ENCODE results near the gene BYSL.
A peak's percentile ranks its signal among the peaks of the same experiment; 100 is the strongest.
"Not testable (repeated sequence)": the region's sequence is repeated elsewhere in the genome, so short reads cannot be mapped to it uniquely, and the experiment has no call there.

BYSL gene

DNA sequence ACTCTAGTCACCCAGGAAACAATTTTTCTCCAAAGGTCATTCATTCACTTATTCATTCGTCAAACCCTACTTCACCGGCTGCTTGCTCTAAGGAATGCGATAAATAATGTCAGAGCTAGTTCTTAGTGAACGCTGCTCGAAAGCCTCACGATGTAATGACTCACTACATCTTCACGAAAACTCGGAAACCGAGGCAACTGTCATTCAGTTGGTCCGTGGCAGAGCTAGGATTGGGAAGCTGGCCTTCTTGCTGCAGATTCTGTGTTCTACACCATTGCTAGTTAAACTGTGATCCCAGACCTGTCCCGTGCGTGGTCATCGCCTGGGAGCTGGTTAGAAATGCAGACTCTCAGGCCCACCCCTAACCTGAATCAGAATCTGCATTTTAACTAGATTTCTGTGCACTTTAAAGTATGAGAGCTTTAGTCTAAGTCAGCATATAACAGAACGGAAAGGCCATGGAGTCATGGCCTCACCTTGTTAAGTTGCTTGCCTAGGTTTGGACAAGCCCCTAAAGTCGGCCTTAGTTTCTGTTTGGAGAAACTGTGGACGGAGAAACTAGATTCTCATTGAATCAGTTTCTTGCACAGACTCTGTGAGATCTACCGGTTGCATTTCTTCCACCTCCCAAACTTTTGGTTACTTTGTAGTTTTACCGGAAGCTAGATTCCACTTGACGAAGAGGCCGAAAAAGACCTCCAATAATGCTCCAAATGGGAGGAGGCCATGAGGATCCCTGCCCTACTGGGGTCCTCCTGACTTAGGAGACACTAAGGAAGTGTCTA is 21.0 kb downstream of the BYSL start:
- no peak for DNase-seq

DNA sequence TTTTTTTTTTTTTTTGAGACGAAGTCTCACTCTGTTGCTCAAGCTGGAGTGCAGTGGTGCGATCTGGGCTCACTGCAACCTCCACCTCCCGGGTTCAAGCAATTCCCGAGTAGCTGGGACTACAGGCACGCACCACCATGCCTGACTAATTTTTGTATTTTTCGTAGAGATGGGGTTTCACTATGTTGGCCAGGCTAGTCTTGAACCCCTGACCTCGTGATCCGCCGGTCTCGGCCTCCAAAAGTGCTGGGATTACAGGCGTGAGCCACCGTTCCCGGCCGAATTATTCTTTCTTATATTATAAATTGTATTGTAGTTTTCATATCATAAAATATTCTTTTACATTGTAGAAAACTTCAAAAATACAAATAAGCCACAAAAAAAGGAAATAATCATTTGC is 21.6 kb downstream of the BYSL start:
- DNase-seq: not testable (repeated sequence)

DNA sequence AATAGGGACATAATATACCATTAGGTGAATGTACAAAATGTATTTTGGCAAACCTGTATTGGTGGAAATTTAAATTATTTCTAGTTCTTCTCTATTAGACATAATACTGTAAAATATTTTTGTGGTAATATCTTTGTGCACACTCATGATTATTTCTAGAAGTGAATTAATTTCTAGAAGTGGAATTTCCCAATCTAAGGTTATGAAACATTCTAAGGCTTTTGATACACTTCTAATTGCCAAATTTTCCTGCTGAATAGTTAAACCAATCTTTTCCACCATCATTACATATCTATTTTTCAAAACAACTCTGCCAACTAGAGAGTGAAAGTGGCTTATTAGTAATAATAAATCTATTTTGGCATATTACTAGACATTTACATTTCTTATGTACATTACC is 22.2 kb downstream of the BYSL start:
- DNase-seq: no peak

DNA sequence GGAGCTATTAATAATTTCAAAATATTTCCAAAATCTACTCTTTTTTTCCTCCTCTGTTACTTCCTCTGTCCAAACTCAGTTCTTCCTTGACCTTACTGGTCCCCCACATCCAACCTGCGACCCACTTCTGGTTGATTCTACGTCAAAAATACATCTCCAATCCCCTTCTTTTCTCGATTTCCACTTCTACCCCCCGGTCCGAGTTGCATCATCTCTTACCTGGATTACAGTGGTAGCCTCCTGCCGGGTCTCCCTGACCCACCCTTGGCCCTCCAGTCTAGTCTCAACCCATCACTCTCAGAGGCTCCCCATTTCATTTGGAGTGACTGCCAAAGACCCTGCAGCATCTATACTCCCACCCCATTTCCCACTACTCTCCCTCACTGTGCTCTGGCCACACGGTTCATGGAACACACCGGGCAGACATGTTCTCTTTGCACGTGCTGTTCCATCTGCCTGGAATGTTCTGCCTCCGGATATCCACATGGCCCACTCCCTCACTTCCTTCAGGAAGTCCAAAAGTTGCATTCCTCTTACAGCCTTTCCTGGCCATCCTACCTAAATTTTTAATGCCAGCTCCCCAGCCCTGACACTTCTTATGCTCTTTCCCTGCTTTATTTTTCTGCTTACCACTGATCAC is 26.4 kb downstream of the BYSL start:
- no peak for DNase-seq

DNA sequence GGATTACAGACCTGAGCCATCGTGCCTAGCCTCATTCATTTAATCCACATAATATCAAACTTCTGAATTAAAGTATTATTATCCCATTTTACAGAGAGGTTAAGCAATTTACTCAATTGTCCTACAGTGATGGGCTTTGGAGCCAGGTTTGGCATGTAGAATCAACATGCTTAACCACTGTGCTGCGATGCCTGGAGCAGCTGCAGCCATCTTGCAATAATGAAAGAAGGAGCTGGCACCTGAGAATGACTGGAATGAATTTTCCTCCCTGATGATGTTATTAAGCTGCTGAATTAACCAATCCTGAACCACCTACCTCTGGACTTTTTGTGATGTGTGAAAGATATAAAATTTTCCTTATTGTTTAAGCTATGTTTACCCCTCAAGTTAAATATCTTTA is 33.4 kb downstream of the BYSL start:
- no peak for DNase-seq

DNA sequence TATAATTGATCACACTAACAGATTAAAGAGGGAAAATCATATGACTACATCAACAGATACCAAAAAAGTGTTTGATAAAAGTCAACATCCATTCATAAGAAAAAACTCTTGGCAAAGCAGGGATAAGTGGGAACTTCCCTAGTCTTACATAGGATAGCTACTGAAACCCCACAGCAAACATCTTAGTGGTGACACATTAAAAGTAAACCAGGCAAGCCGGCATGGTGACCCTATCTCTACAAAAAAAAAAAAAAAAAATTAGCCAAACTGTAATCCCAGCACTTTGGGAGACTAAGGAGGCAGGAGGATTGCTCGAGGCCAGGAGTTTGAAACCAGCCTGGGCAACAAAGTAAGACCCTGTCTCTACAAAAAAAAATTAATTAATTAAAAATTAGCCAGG is 34.1 kb downstream of the BYSL start:
- no peak for DNase-seq

DNA sequence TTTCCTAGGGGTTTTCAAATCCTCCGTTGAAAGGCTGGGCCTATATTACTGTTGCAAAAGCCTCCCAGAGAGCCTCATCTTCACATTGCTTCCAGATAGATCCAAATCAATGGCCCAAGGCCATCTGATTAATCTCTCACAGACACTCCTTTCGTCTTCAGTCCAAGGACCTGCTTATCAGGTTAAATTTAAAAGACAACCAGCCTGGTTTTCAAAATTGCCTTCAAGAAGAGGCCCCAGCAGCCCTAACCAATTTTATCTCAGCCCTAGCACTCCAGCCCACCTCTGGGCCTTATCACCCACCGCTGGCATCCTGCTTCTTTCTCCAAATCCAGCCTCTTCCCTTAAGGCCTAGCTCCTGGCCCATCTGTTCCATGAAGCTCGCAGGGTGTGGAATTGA is 35.8 kb downstream of the BYSL start:
- DNase-seq: no peak

DNA sequence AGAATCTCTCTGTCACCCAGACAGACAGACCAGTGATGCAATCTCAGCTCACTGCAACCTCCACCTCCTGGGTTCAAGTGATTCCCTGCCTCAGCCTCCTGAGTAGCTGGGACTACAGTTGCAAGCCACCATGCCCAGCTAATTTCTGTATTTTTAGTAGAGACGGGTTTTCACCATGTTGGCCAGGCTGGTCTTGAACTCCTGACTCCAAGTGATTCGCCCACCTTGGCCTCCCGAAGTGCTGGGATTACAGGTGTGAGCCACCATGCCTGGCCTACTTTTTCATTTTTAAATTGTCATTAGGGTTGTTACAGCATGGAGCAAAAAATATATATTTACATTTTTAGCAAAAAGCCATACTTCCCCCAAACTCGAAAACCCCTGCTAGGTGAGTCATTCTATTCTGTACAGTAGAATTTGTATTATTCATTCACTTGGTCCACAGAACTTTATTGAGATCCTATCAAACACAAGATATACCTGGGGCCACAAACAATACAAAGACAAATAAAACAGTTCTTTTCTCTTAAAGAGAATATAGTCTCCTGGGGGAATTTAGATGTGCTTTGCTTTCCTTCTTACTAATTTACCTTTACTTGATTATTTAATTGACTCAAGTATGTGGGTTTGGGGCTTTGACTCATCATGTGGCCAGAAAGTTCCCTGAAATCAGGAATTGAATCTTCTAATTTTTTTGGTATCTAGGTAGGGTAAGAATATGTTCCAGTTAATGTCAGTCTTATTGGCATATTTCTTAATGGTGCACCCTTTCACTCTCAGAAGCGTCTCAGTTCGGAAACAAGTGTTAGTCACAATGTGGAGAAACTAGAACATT is 36.9 kb downstream of the BYSL start:
- DNase-seq: no peak

DNA sequence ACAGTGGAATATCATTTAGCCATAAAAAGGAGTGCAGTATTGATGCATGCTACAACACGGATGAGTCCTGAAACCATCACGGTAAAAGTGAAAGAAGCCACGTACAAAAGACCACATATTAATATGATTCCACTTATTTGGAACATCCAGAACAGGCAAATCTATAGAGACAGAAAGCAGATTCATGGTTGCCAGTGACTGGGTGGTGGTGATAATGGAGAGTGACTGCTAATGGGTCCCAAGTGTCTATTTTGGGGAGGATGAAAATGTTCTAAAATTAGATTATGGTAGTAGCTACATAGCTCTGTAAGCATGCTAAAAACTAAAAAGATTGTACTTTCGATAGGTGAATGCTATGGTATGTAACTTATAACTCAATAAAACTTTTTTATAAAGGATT is 38.7 kb downstream of the BYSL start:
- no peak for DNase-seq

DNA sequence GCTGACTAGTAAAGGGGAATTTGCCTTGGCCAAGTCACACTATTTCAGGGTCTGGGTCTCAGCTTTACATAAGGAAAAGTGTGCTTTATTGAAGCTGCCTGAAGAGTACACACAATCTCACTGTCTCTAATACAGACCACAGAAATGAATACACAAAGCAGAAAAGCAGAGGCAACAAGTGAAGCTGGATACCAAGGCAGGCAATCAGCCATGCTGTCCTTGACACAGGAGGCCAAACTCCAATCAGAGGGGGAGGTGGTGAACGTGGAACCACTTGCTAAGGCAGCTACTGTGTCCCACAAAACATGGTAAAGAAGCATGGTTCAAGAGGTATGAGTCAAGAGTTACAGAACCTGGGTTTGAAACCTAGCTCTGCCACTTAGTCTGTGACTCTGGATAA is 42.1 kb downstream of the BYSL start:
- no peak for DNase-seq

DNA sequence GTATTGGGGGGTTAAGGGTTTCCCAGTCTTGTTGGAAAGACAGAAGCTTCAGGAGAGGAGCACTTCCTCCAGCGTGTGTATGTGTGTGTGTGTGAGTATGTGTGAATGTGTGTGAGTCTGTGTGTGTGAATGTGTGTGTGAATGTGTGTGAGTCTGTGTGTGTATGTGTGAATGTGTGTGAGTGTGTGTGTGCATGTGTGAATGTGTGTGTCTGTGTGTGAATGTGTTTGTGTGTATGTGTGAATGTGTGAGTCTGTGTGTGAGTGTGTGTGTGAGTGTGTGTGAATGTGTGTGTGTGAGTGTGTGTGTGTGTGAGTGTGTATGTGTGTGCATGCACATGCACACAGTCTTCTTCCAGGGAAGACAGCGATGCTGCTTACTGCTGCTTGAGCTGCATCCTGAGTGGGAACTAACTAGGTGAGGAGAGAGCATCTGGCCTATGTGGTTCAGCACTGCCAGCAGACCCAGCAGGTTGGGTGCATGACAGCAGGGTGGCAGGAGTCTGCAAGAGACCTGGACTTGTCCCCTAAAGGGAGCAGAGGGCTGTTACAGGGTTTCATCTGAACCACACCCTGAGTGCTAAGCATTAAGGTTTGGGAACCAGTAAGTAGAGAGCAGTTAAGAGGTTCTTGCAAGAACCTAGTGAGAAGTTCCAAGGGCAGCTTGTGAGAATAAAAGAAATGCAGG is 43.0 kb downstream of the BYSL start:
- no peak for DNase-seq

DNA sequence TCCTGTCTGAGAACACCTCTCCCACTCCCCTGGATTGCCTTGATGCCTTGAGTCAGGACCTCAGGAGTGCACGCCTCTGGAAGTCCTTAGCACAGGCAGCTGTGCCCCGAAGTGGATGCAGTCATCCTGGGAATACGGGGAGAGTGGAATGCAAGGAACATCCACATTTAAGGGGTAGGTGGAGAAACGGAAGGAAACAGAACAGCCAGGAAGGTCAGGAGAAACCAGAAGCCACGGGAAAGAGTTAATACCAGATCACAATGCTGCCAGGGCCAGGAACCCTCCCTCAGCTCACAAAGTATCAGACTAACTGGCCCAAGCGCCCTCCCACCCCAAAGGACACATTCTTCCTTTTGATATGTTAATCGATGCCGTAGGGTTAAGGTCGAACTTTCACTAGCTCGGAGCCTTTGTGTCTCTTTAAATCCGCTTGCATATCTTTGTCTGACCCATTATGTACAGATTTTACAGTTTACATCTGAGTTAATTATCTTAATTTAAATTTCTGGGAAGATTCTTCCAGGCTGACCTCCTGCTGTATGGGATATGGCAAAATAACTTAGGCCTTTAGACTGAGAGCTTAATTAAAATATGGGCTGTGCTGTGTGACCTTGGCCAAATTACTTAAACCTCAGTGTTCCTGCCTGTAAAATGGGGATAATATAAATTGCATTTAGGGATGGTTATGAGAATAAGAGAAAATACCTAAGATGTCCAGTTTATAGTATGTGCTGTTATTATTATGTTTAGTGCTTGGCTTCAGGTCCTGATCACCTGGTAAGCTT is 44.3 kb downstream of the BYSL start:
- no peak for DNase-seq

DNA sequence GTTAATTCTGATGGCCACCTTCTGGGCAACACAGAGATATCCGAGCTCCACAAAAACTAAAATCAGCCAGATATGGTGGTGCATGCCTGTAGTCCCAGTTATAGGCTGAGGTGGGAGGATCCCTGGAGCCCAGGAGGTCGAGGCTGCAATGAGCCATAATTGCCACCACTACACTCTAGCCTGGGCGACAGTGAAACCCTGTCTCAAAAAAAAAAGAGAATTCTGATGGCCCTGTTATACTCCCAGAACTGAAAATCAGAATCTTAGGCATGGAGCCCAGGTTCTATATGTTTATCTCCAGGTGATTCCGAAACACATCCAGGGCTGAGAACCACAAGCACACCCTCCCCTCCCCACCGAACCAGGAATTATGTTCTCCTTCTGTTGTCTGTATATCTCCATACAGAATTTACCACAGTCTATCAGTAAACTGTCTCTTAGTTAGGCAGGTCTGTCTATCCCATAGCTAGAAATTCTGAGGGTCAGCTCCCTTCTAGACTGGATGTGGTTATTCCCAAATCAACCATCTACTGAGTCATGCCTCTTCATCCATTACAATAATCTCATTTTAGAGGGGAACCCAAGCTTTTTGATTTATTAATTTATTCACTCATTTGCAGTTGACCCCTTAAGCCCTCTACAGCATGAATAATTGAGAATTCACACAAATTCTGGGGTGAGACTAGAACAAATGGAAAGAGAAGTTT is 45.1 kb downstream of the BYSL start:
- DNase-seq: no peak

DNA sequence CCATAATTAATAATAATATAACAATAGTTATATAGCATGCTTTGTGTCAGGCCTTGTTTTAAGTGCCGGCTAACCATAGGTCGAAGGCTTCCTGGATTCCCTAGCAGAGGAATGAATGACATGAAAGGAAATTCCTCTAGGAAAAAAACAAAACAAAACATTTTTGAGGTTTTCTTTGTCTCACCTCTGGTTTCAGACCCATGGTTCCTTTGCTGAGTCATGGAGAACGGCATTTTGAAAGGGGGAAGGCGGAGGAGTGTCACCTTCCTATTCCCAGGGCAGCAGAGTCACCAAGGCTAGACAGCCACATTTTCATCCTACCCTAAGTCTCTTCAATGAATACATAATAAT is 45.6 kb downstream of the BYSL start:
- DNase-seq: no peak

DNA sequence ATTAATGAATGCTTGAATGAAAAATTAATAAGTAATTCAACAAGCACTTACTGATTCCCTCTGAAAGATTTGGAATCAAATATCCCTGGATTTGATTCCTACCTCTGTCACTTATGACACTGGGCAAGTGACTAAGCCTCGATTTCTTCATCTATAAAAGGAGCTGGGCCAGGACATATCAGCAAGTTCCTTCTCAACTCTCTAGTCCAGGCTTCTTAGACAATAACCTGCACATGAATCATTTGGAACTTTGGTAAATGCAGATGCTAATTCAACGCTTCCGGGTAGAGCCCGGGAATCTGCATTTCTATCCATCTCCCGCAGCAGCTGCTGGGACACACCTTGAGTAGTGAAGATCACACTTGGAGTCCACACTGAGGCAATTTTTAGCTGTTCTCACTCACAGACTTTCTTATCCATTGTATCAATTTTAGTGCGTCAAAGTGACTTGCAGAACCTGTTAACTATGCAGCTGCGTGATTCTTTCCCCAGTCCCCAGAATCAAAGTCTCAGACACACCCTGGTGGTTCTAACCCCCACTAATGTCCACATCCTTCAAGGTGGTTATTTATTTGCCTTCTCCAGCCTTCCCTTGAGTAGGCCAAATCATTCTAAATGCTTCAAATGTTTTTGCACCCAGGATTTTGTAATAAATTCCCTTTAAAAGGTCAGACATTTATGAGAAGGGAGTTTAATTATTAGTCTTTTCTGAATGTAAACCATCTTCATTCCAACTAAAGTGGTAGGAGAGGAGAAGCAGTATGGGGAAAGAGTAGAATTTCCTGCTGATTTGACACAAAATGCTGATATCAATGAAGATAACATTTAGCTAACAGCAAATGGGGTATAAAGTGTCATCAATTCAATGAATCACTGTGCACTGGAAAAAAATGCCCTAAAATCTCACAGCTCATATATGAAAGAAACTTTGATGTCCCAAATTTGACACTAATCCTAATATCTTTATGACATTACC is 46.3 kb downstream of the BYSL start:
- DNase-seq: no peak

DNA sequence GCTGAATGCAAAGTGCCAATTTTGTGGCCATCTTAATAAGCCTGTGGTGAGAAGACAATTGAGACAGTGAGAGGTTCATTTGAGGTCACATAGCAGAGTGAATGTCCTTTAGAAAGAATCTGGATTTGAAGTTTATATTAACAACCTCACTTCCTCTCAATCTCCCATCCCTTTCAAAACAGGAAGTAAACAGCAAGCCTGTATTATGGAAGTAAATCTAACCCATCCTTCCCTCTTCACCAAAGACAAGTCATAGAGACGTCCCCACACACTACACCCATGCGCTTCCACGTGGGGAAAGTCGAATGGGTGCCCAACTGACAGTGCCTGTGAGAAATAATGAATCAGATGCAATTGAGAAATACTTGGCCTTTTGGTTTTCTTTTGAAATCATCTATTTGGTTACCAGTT is 49.1 kb downstream of the BYSL start:
- DNase-seq: peak; percentile 43 to 48

DNA sequence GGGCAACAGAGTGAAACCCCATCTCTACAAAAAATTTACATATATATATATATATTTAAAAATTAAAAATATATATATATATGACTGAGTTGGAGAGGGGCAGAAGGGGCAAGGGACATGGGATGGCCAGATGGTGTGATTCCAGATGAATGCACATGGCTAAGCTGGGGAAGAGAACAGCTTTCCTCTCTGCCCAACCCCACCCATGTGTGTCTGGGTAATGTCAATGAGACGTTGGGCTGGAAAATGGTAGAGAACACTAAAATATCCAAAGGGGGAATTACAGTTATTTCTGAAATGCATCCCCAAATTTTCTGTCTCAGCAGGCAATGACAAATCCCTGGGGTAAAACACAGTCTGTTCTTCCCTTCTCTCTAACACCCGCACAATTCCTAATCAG is 51.5 kb downstream of the BYSL start:
- no peak for DNase-seq

DNA sequence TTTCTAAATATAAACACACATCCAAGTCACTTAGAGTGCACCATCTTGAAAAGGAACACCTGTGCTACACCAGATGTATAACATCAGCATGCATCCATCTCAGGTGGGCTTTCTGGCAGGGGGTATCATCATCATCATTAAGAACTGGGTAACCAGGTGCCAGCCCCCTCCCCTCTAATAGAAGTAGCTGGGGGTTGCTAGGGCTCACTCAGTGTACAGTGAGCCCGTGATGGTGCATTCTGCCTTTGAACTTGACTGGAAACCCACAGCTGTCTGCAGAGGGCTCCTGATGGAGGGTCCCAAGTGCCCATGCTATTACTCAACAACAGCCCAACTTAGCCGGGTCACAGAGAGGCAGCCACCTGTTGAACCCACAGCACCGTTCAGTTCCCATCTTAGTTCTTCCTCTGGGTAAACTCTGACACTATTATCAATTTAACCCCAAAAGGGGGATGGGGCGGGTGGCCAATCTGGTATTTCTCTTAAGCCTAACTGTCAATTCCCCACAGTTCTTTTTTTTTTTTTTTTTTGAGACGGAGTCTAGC is 53.1 kb downstream of the BYSL start:
- DNase-seq: no peak

DNA sequence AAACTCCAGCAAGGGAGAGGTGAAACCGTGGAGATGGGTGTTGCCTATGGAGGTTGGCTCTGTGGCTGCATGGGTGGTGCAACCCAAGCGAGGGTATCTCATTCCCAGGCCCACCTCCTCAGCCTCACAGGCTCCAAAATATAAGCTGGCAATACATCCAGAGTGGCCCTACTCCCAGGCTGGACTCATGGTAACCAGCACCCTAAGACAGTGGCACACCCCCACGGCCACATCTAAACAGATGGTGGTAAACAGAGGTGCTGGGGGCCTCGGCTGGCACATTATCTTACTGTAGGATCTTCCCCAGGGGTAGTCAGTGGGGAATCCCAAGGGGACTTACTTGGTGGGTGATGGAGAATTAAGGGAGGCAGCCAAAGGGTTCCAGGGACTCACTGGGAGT is 54.0 kb downstream of the BYSL start:
- no peak for DNase-seq

DNA sequence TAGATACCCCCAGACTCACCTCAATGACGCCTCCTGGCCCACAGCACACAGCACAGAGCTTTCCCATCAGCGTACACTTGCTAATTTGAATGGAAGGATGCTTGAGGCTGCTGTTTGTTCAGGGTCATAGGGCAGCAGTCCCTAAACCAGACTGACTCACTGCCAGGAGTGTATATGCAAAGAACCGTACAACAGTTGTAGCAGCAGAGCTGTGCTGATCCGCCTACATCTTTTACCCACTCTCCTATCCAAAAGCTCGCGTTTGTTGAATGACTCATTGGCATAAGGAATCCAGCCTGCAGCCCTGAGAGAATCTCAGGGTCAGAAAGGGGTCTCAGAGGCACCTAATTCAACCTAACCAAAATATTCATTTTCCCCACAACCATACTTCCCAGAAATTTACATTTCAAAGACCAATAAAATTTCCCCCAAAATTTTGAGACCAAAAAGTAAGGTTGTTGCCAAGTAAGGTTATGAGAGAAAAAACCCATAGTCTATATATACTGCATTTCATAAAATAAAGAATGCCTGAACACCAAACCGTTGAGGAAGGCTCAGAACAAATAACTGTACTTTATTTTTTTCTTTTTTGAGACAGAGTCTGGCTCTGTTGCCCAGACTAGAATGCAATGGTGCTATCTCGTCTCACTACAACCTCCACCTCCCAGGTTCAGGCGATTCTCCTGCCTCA is 55.6 kb downstream of the BYSL start:
- no peak for DNase-seq

Data from stimulated activated CD4-positive, alpha-beta T cell treated with anti-CD3 and anti-CD28 coated beads, Interleukin-2, amount 100 ng/mL, for 48 hours (primary cell).